Measurements from ENCODE around the gene NPHP3. TPM values are rescaled to one million over a fixed set of nuclear protein-coding genes. Genes with fewer than 3 reads are reported as not detected.

NPHP3 gene
- total RNA-seq, 4 donors from 2014 or later = 22.7 to 31.1 (median 26.4) TPM

DNA sequence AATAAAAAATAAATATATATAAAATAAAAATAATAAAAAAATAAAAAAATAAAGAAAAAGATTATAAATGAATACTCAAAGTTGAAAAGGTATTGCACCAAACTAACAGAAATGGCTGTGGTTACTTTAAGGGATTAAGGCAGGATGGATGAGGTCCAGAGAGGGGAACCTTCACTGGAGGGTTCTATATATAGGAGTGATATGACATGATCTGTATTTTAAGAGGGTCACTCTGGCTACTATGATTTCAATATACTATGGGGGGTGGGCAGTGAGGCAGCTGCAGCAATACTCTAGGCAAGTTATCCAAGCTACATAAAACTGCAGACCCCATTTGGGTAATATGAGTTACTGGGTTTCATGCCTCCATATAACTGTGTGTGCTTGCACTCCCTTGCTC is 87.2 kb downstream of the NPHP3 start:
- Histone ChIP-seq H3K4me1 (no peaks in the 10 kb centered on the region), H3K9me3 (no peaks in the 10 kb centered on the region), H3K27me3 (no peaks in the 10 kb centered on the region), H3K36me3 (peaks cover 20 to 63% (median 30%) of the 10 kb centered on the region in 4 donors), H3K27ac (replicated peaks in 1 of 4) (no peak overlapping the region), H3K4me3 (no peak overlapping the region)
- TF ChIP-seq EP300 (IDR thresholded peaks at IDR 0.05) (no peak), POLR2AphosphoS5 (IDR thresholded peaks at IDR 0.05) (no peak), POLR2A (IDR thresholded peaks at IDR 0.05; ENCODE audit: low read depth) (no peak)
- TF ChIP-seq, protein P1, sequence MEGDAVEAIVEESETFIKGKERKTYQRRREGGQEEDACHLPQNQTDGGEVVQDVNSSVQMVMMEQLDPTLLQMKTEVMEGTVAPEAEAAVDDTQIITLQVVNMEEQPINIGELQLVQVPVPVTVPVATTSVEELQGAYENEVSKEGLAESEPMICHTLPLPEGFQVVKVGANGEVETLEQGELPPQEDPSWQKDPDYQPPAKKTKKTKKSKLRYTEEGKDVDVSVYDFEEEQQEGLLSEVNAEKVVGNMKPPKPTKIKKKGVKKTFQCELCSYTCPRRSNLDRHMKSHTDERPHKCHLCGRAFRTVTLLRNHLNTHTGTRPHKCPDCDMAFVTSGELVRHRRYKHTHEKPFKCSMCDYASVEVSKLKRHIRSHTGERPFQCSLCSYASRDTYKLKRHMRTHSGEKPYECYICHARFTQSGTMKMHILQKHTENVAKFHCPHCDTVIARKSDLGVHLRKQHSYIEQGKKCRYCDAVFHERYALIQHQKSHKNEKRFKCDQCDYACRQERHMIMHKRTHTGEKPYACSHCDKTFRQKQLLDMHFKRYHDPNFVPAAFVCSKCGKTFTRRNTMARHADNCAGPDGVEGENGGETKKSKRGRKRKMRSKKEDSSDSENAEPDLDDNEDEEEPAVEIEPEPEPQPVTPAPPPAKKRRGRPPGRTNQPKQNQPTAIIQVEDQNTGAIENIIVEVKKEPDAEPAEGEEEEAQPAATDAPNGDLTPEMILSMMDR (IDR thresholded peaks at IDR 0.05) = no peak
- DNase-seq (ENCODE audit: extremely low spot score) = no peak
- intact Hi-C loops (cut with DNase I) = no loop called here

Other genes with a start within 250 kb of the NPHP3 start
- 1 to 10 TPM in 1 of 4 donors, under 1 TPM in 3; 0.42 to 2.2 (median 0.84) TPM for gene ACKR4, start 125.1 kb downstream of the NPHP3 start, total RNA-seq
- gene ACAD11, start 62.6 kb downstream of the NPHP3 start, total RNA-seq = 10 to 100 TPM; 14.1 to 26.6 (median 17.2) TPM
- 10 to 100 TPM; 23.7 to 42.2 (median 31.7) TPM for gene UBA5, start 62.1 kb downstream of the NPHP3 start, total RNA-seq

Measured in esophagus muscularis mucosa (tissue), 4 donors.